ENCODE data around the gene PF4V1.

PF4V1 gene, protein sequence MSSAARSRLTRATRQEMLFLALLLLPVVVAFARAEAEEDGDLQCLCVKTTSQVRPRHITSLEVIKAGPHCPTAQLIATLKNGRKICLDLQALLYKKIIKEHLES

DNA sequence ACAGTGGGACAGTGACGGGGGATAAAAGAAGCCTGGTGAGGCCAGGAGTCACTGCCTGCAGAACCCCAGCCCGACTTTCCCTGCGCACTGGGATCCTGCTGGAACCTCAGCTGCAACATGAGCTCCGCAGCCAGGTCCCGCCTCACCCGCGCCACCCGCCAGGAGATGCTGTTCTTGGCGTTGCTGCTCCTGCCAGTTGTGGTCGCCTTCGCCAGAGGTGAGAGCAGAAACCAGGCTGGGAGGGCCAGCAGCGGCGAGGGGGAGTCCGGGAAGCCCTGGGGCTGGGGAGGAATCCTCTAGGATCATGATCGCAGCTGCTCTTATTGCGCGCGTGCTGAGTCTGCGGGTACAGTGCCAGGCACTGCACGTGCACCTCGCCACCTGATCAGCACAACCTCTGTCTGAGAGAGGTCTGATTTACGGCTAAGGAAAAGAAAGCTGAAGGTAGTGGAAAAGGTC, at the start of gene PF4V1:
Gene PF4V1 (plus strand): TSS at position 51 of the 459 bp plus-strand sequence. CDS start 67 bp downstream, at position 118.
- no peak within 1 kb of the TSS for H3K9ac ChIP-seq (ENCODE audit: low read length)
- H3K4me3 ChIP-seq (ENCODE audit: low read length), result no peak within 1 kb of the TSS
- no peaks in the 10 kb centered on the region for H3K36me3 ChIP-seq (ENCODE audit: control insufficient read depth, insufficient read depth, low read length)
- H3K9me3 ChIP-seq (ENCODE audit: control insufficient read depth, low read length), result no peaks in the 10 kb centered on the region
- peaks cover 7% of the 10 kb centered on the region for H3K27me3 ChIP-seq (ENCODE audit: control insufficient read depth, insufficient read depth, low read length)
- no peaks in the 10 kb centered on the region for H3K4me1 ChIP-seq (ENCODE audit: control insufficient read depth, insufficient read depth, low read length)

DNA sequence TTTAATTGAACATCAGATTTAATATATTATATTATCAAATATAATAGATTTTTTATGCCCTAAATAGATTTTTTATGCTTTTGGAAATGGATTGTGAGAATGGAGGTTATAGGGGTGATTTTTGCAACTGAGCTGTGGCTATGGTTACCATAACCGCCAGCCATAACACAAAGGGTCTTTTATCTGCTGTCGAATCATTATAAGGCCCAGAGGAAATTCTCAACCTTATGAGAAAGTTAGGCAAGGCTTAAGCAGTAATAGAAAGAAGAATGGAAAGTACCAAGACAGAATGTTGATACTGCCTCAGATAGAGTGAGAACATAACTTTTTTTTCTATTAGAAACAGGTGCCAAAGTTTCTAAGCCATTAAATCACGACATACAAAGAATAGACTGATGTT, 42.9 kb upstream of the PF4V1 start:
- Histone ChIP-seq H3K9me3 (ENCODE audit: control insufficient read depth, low read length) (no peaks in the 10 kb centered on the region), H3K4me1 (ENCODE audit: control insufficient read depth, insufficient read depth, low read length) (no peaks in the 10 kb centered on the region), H3K36me3 (ENCODE audit: control insufficient read depth, insufficient read depth, low read length) (no peaks in the 10 kb centered on the region), H3K4me3 (ENCODE audit: low read length) (no peak overlapping the region), H3K9ac (ENCODE audit: low read length) (no peak overlapping the region), H3K27me3 (ENCODE audit: control insufficient read depth, insufficient read depth, low read length) (no peaks in the 10 kb centered on the region)

DNA sequence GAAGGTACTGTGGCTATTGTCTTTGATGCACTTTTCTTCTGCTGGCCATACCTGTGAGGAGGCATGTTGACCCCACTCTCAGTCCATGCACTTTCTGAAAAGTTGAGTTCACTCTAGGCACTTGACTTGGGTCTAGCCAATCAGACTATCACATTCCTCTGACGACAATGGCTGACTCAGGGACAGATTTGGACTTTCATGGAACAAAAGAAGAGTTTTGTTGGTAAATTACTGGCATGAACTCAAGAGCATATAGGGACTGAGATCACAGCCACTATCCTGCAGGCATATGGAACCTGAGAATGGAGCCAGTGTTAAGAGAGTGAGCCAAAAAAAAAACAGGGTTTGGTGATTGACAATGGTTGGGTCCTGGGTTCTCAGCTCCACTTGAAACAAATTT, 41.3 kb upstream of the PF4V1 start:
- Histone ChIP-seq H3K36me3 (ENCODE audit: control insufficient read depth, insufficient read depth, low read length) (no peaks in the 10 kb centered on the region), H3K4me3 (ENCODE audit: low read length) (no peak overlapping the region), H3K27me3 (ENCODE audit: control insufficient read depth, insufficient read depth, low read length) (no peaks in the 10 kb centered on the region), H3K4me1 (ENCODE audit: control insufficient read depth, insufficient read depth, low read length) (peaks cover 3% of the 10 kb centered on the region), H3K9me3 (ENCODE audit: control insufficient read depth, low read length) (no peaks in the 10 kb centered on the region), H3K9ac (ENCODE audit: low read length) (no peak overlapping the region)

DNA sequence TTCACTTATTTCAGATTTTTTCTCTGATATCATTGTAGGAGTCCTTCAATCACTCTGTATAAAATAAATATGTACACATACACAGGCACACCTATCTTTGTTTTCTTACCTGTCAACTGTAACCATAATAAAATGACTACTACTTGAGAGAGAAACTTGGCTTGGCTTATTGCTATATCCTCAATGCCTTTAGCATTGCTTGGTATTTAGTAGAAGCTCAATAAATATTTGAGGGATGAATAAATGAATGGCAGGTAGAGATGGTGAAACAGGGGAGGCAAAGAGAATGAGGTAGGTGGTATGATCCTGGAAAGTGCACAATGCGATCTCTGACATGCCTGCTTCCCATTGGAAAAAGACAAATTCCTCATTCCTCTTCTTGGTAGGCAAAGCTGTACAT, 38.4 kb upstream of the PF4V1 start:
- H3K4me3 ChIP-seq (ENCODE audit: low read length), result no peak overlapping the region
- no peak overlapping the region for H3K9ac ChIP-seq (ENCODE audit: low read length)

DNA sequence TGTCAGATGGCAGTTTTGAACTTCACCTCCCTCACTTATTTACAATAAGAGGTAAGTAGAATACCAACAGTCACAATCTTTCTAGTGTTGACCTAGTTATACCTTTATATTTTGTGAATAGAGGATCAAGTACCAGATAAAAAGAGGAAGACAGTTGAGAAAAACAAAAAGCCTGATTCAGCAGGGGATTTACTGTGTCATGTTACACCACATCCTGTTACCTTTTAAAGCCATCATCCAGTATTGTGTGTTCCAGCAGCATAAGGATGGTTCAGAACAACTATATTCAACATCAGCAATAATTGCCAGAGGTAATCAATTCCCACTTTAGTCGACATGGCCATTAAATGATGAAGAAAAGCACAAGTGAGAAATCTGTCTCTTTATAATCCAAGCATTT, 38.0 kb upstream of the PF4V1 start:
- Histone ChIP-seq H3K27me3 (ENCODE audit: control insufficient read depth, insufficient read depth, low read length) (no peaks in the 10 kb centered on the region), H3K4me1 (ENCODE audit: control insufficient read depth, insufficient read depth, low read length) (peaks cover 3% of the 10 kb centered on the region), H3K36me3 (ENCODE audit: control insufficient read depth, insufficient read depth, low read length) (no peaks in the 10 kb centered on the region), H3K9ac (ENCODE audit: low read length) (no peak overlapping the region), H3K9me3 (ENCODE audit: control insufficient read depth, low read length) (no peaks in the 10 kb centered on the region), H3K4me3 (ENCODE audit: low read length) (no peak overlapping the region)

More for the DNA sequence above, 38.4 kb upstream of the PF4V1 start:
- peaks cover 3% of the 10 kb centered on the region for H3K4me1 ChIP-seq (ENCODE audit: control insufficient read depth, insufficient read depth, low read length)
- no peaks in the 10 kb centered on the region for H3K9me3 ChIP-seq (ENCODE audit: control insufficient read depth, low read length)
- no peaks in the 10 kb centered on the region for H3K36me3 ChIP-seq (ENCODE audit: control insufficient read depth, insufficient read depth, low read length)
- H3K27me3 ChIP-seq (ENCODE audit: control insufficient read depth, insufficient read depth, low read length), result no peaks in the 10 kb centered on the region

DNA sequence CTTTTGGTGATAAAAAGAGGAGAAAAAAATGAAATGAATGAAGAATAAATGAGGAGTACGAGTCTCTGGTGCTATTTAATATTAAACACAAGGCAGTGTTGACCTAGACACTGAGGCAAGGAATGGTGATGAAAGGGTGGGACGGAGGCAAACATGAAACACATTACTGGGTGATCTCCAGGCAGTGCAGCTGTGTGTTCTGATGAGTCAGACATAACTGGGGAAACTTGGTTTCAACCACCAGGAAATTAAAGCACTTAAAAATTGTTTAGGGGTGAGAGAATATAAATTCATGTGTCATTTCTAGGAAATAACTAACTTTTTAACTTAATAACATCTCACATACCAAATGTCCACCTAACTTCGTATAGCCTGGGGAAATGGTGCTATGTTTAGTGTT, 36.3 kb upstream of the PF4V1 start:
- Histone ChIP-seq H3K9ac (ENCODE audit: low read length) (no peak overlapping the region), H3K4me3 (ENCODE audit: low read length) (no peak overlapping the region), H3K4me1 (ENCODE audit: control insufficient read depth, insufficient read depth, low read length) (peaks cover 3% of the 10 kb centered on the region), H3K27me3 (ENCODE audit: control insufficient read depth, insufficient read depth, low read length) (no peaks in the 10 kb centered on the region), H3K36me3 (ENCODE audit: control insufficient read depth, insufficient read depth, low read length) (no peaks in the 10 kb centered on the region), H3K9me3 (ENCODE audit: control insufficient read depth, low read length) (no peaks in the 10 kb centered on the region)

DNA sequence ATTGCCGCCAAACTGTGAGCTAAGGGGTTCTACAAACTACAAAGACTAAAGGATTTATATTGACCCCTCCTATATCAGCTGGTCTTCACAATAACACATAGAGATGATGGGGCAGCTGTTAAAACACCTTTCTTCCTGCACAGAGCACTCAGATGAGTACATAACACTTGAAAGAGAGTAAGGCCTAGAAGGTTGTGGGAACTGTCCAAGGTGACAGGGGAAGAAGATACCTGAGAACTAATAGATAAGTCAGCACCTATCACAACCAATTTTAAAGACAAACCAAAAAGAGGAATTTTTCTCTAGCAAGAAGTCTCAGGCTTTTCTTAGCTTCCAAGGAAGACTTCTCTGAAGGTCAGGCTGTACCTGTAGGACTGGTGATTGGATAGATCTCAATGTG, 35.8 kb upstream of the PF4V1 start:
- no peaks in the 10 kb centered on the region for H3K27me3 ChIP-seq (ENCODE audit: control insufficient read depth, insufficient read depth, low read length)
- H3K4me3 ChIP-seq (ENCODE audit: low read length), result no peak overlapping the region

DNA sequence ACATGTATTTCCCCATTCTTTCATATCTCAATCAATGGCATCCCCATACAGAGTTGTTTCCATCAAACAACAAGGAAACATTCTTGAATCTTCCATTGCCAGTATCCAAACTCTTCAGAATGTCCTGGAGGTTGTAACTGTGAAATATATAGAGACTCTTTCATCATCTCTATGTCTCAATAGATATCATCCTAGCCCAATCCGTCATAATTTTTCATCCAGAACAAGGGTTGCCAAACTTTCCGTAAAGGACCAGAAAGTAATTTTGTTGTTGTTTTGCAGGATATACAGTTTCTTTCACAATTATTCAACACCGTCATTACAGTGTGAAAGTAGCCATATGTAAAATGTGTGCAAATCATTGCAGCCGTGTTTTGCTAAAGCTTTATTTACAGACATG, 31.8 kb upstream of the PF4V1 start:
- no peaks in the 10 kb centered on the region for H3K9me3 ChIP-seq (ENCODE audit: control insufficient read depth, low read length)
- H3K27me3 ChIP-seq (ENCODE audit: control insufficient read depth, insufficient read depth, low read length), result no peaks in the 10 kb centered on the region
- no peaks in the 10 kb centered on the region for H3K36me3 ChIP-seq (ENCODE audit: control insufficient read depth, insufficient read depth, low read length)
- no peak overlapping the region for H3K9ac ChIP-seq (ENCODE audit: low read length)
- H3K4me1 ChIP-seq (ENCODE audit: control insufficient read depth, insufficient read depth, low read length), result peaks cover 3% of the 10 kb centered on the region
- no peak overlapping the region for H3K4me3 ChIP-seq (ENCODE audit: low read length)

More for the DNA sequence above, 35.8 kb upstream of the PF4V1 start:
- Histone ChIP-seq H3K9me3 (ENCODE audit: control insufficient read depth, low read length) (no peaks in the 10 kb centered on the region), H3K36me3 (ENCODE audit: control insufficient read depth, insufficient read depth, low read length) (no peaks in the 10 kb centered on the region), H3K9ac (ENCODE audit: low read length) (no peak overlapping the region), H3K4me1 (ENCODE audit: control insufficient read depth, insufficient read depth, low read length) (peaks cover 3% of the 10 kb centered on the region)

DNA sequence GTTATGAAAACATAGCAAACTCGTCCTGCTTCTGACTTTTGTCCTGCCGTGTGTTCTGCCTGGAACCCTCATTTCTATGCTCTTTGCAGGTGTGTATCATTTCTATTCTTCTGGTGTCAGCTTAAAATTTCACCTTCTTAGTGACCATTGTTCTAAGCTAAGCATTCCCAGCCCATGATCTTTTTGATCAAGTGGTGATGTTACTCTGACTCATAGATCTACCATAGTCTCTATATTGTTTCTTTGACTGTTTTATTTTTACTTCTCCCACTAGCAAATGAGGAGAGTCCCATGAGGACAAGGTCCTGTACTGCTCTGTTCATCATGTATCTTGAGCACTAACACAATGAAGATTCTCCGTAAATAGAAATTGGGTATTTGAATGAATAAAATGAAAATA, 30.7 kb upstream of the PF4V1 start:
- H3K9me3 ChIP-seq (ENCODE audit: control insufficient read depth, low read length), result no peaks in the 10 kb centered on the region
- no peaks in the 10 kb centered on the region for H3K4me1 ChIP-seq (ENCODE audit: control insufficient read depth, insufficient read depth, low read length)
- H3K9ac ChIP-seq (ENCODE audit: low read length), result no peak overlapping the region
- no peaks in the 10 kb centered on the region for H3K36me3 ChIP-seq (ENCODE audit: control insufficient read depth, insufficient read depth, low read length)
- no peak overlapping the region for H3K4me3 ChIP-seq (ENCODE audit: low read length)
- no peaks in the 10 kb centered on the region for H3K27me3 ChIP-seq (ENCODE audit: control insufficient read depth, insufficient read depth, low read length)

DNA sequence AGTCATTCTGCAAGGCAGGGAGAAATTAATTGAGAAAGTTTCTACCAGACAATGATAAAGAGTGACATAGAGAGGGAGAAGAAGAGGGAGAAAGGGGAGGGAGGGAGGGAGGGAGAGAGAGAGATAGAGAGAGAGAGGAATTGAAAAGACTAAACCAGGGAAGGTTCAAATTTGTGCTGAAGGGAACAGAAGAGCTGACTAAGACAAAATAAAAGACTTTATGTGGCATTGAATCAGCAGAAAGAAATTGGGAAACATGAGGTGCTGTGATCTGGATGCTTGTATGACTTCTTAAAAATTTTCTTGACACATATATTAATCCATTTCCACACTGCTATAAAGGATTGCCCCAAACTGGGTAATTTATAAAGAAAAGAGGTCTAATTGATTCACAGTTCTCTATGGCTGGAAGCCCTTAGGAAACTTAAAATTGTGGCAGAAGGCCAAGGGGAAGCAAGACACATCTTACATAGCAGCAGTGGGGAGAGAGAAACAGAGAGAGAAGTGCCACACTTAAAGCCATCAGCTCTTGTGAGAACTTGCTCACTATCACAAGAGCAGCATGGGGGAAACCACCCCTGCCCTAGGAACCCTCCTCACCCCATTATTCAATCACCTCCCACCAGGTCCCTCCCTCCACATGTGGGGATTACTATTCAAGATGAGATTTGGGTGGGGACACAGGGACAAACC, 30.1 kb upstream of the PF4V1 start:
- Histone ChIP-seq H3K9ac (ENCODE audit: low read length) (no peak overlapping the region), H3K4me1 (ENCODE audit: control insufficient read depth, insufficient read depth, low read length) (no peaks in the 10 kb centered on the region), H3K9me3 (ENCODE audit: control insufficient read depth, low read length) (no peaks in the 10 kb centered on the region), H3K4me3 (ENCODE audit: low read length) (no peak overlapping the region), H3K36me3 (ENCODE audit: control insufficient read depth, insufficient read depth, low read length) (no peaks in the 10 kb centered on the region), H3K27me3 (ENCODE audit: control insufficient read depth, insufficient read depth, low read length) (no peaks in the 10 kb centered on the region)

DNA sequence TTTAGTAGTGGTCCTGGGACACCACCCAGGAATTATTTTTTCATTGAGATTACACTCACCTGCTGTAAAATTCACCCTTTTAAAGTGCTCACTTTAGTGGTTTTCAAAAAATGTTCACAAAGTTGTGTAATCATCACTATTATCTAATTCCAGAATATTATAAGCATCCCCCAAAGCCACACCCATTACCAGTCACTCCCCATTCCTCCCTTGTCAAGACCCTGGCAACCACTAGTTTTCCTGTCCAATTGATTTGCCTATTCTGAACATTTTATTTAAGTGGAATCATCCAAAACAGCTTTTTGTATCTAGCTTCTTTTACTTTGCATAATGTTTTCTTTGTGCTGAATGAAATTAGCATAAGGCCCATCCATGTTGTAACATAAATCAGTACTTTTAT, 29.3 kb upstream of the PF4V1 start:
- H3K4me1 ChIP-seq (ENCODE audit: control insufficient read depth, insufficient read depth, low read length), result no peaks in the 10 kb centered on the region
- H3K9ac ChIP-seq (ENCODE audit: low read length), result no peak overlapping the region
- H3K36me3 ChIP-seq (ENCODE audit: control insufficient read depth, insufficient read depth, low read length), result no peaks in the 10 kb centered on the region
- H3K4me3 ChIP-seq (ENCODE audit: low read length), result no peak overlapping the region
- no peaks in the 10 kb centered on the region for H3K27me3 ChIP-seq (ENCODE audit: control insufficient read depth, insufficient read depth, low read length)
- H3K9me3 ChIP-seq (ENCODE audit: control insufficient read depth, low read length), result no peaks in the 10 kb centered on the region

DNA sequence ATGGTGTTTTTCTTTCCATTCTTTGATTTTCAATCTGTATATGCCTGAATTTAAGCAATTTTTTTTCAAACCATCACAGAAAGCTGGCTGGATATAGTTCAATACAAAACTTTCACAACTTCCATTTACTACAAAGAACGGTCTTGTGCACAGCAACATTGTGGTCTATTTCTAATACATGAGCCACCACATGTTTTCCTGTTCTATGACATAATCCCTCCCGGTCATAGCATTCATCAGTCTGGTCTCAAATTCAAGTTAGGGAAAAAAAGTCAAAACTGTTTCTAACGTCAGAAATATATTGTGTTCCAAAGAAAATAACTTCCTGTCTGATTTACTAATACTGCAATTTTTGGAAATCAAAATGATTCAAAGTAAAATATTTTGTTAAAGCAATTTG, 24.1 kb upstream of the PF4V1 start:
- Histone ChIP-seq H3K4me1 (ENCODE audit: control insufficient read depth, insufficient read depth, low read length) (no peaks in the 10 kb centered on the region), H3K36me3 (ENCODE audit: control insufficient read depth, insufficient read depth, low read length) (no peaks in the 10 kb centered on the region), H3K9ac (ENCODE audit: low read length) (no peak overlapping the region)

More for the DNA sequence above, 24.1 kb upstream of the PF4V1 start:
- Histone ChIP-seq H3K4me3 (ENCODE audit: low read length) (no peak overlapping the region), H3K9me3 (ENCODE audit: control insufficient read depth, low read length) (no peaks in the 10 kb centered on the region), H3K27me3 (ENCODE audit: control insufficient read depth, insufficient read depth, low read length) (no peaks in the 10 kb centered on the region)

Data from mucosa of stomach (tissue), 1 donor.